ENCODE measurements around the gene CYP4V2. TPM values are rescaled to one million over a fixed set of nuclear protein-coding genes. Genes with fewer than 3 reads are reported as not detected.

CYP4V2 gene
- polyA plus RNA-seq, 1 of the 3 experiments (the other 2 are of a cell fraction), result 7.8 TPM

DNA sequence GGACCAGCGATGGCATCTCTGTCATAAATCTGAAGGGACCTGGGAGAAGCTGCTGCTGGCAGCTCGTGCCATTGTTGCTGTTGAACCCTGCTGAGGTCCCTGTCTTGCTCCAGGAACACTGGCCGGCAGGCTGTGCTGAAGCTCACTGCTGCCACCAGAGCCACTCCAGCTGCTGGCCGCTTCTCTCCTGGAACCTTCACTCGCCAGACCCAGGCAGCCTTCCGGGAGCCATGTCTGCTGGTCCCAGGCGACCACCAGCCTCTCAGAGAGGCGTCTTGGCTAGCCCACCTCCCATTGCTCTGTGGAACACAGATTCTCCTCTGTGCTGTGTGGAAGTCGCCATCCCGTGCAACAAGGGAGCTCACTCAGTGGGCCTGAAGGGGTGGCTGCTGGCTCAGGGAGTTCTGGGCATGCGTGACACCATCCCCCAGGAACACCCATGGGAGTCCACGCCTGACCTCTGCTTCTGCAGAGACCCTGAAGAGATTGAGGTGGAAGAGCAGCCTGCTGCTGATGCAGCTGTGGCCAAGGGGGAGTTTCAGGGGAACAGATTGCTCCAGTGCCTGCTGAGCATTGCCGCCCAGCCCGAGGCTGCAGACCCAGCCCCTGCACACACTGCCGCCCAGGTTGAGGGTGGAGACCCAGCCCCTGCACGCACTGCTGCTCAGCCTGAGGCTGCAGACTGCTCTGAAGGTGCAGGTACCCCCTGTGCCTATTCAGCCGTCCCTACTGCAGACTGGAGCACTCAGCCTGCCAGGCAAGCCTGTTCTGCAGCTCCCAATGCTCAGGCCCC is 33.1 kb upstream of the CYP4V2 start:
- no peak overlapping the region for H2AFZ ChIP-seq (ENCODE audit: low read depth)
- ChIA-PET POLR2A (no interaction called here), CTCF (no interaction called here)
- H3F3A ChIP-seq (replicated peaks; ENCODE audit: insufficient read depth), result no peaks in the 10 kb centered on the region
- DNase-seq, result peak; percentile 7
- H3K27me3 ChIP-seq (ENCODE audit: insufficient read depth), result no peaks in the 10 kb centered on the region
- no peak overlapping the region for H3K27ac ChIP-seq (ENCODE audit: low read depth in 2 of 2, low read length in 1 of 2)
- TF ChIP-seq, protein P1, sequence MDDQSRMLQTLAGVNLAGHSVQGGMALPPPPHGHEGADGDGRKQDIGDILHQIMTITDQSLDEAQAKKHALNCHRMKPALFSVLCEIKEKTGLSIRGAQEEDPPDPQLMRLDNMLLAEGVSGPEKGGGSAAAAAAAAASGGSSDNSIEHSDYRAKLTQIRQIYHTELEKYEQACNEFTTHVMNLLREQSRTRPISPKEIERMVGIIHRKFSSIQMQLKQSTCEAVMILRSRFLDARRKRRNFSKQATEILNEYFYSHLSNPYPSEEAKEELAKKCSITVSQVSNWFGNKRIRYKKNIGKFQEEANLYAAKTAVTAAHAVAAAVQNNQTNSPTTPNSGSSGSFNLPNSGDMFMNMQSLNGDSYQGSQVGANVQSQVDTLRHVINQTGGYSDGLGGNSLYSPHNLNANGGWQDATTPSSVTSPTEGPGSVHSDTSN (IDR thresholded peaks at IDR 0.05), result no peak
- no peak for TF ChIP-seq MEF2A (IDR thresholded peaks at IDR 0.05; ENCODE audit: borderline replicate concordance, low read depth)
- no peak for TF ChIP-seq RAD21 (IDR thresholded peaks at IDR 0.05; ENCODE audit: low read length)
- TF ChIP-seq FOSL2 (IDR thresholded peaks at IDR 0.05; ENCODE audit: borderline replicate concordance, low read depth), result no peak
- TF ChIP-seq EP300 (IDR thresholded peaks at IDR 0.05; ENCODE audit: borderline replicate concordance in 1 of 2, low read depth in 1 of 2, low read length in 1 of 2), result no peak
- no peak for TF ChIP-seq RFX5 (IDR thresholded peaks at IDR 0.05; ENCODE audit: low read length)
- TF ChIP-seq TAF1 (IDR thresholded peaks at IDR 0.05; ENCODE audit: borderline replicate concordance, low read depth, low read length), result no peak
- TF ChIP-seq NFIC (IDR thresholded peaks at IDR 0.05; ENCODE audit: borderline replicate concordance), result no peak
- TF ChIP-seq NRF1 (IDR thresholded peaks at IDR 0.05; ENCODE audit: low read depth, low read length), result no peak
- TF ChIP-seq TEAD4 (IDR thresholded peaks at IDR 0.05; ENCODE audit: borderline replicate concordance, insufficient read depth), result no peak
- TF ChIP-seq CHD2 (IDR thresholded peaks at IDR 0.05; ENCODE audit: low read length, partially characterized antibody), result no peak
- TF ChIP-seq GABPA (IDR thresholded peaks at IDR 0.05; ENCODE audit: low read depth), result no peak
- TF ChIP-seq USF1 (IDR thresholded peaks at IDR 0.05; ENCODE audit: borderline replicate concordance, low read depth), result no peak
- TF ChIP-seq RCOR1 (IDR thresholded peaks at IDR 0.05; ENCODE audit: low read length), result no peak
- no peak for TF ChIP-seq CTCF (IDR thresholded peaks at IDR 0.05)
- TF ChIP-seq REST (IDR thresholded peaks at IDR 0.05; ENCODE audit: low read depth, low read length), result no peak
- no peak for TF ChIP-seq ZBTB33 (IDR thresholded peaks at IDR 0.05; ENCODE audit: borderline replicate concordance, low read depth)
- TF ChIP-seq MXI1 (IDR thresholded peaks at IDR 0.05; ENCODE audit: low read depth, low read length), result no peak
- TF ChIP-seq RXRA (IDR thresholded peaks at IDR 0.05; ENCODE audit: borderline replicate concordance, low read depth), result no peak
- TF ChIP-seq JUND (IDR thresholded peaks at IDR 0.05), result no peak
- 74% methylated on average over 6 of the region's 17 CpGs for WGBS (ENCODE audit: low lambda C conversion rate)
- H3K9me3 ChIP-seq, result no peaks in the 10 kb centered on the region
- no peaks in the 10 kb centered on the region for H3K79me2 ChIP-seq (ENCODE audit: insufficient read depth)
- H3K36me3 ChIP-seq (replicated peaks in 1 of 2; ENCODE audit: control insufficient read depth in 1 of 2, insufficient read depth in 2 of 2, low read length in 1 of 2), result no peaks in the 10 kb centered on the region
- H3K4me2 ChIP-seq, result no peak overlapping the region
- no peaks in the 10 kb centered on the region for H3K9me2 ChIP-seq
- no peak overlapping the region for H3K4me3 ChIP-seq (ENCODE audit: low read depth in 2 of 2, low read length in 1 of 2)
- no peaks in the 10 kb centered on the region for H3K4me1 ChIP-seq (ENCODE audit: control insufficient read depth in 1 of 2, insufficient read depth in 2 of 2, low read depth in 1 of 2, low read length in 1 of 2)
- H4K20me1 ChIP-seq (ENCODE audit: insufficient read depth), result no peaks in the 10 kb centered on the region
- H3K9ac ChIP-seq, result no peak overlapping the region

Data from SK-N-SH (cell line).